Neural progenitor cell (in vitro differentiated cells): ENCODE data around the gene UBE2G2.

Source experiments
- CTCF ChIP-seq: fragments of 200-600 bp; sonication (generic); IDR thresholded peaks from 2 replicates; pipeline ENCODE4 v1.5.1; 2017; ENCODE audit warnings: antibody characterized with exemption, mild to moderate bottlenecking
- EZH2 ChIP-seq: fragments of 200-600 bp; sonication (generic); IDR thresholded peaks from 2 replicates; pipeline ENCODE4 v1.6.1; 2017; ENCODE audit warnings: antibody characterized with exemption, mild to moderate bottlenecking, moderate library complexity
- EZH2phosphoT487 ChIP-seq: fragments of 200-600 bp; sonication (generic); IDR thresholded peaks from 2 replicates; pipeline ENCODE4 v1.6.1; 2017; ENCODE audit warnings: antibody characterized with exemption

- TF ChIP-seq CTCF (peak; percentile 7), EZH2phosphoT487 (no peak), EZH2 (no peak)
Measured at GRCh38 chr21:44742418-44743153, 59.0 kb downstream of the UBE2G2 start.
